K562 treated with DMSO at 1 percent for 48 hours (cell line): ENCODE results near the gene CLDN22. TPM values are rescaled to one million over a fixed set of nuclear protein-coding genes. Genes with fewer than 3 reads are reported as not detected.

Source experiments
- total RNA-seq: library from RNA; unstranded; fragments of 300-600 nt; gene quantifications from 2 replicates; pipeline ENCODE4 v1.2.3, GENCODE V29; 2022; ENCODE audit warnings: low replicate concordance; ENCODE audit errors: extremely low read depth

Gene CLDN22
- total RNA-seq = not detected in 2 replicates

GRCh38 chr4:183320211-183321059 is at the start of gene CLDN22:
CLDN22 (minus strand) TSS chr4:183320276; CDS start chr4:183320218, 58 bp downstream.

GRCh38 chr4:183322326-183322725 is 2.2 kb upstream of the CLDN22 start, which contains the start of gene CLDN24:
CLDN24 (minus strand) TSS chr4:183322426; CDS start chr4:183322426, 0 bp downstream.

Other genes starting within 250 kb of the CLDN22 start
- gene WWC2, start 221.0 kb downstream of the CLDN22 start, total RNA-seq = not detected in 2 replicates
- not detected in 2 replicates for gene CLDN24, start 2.1 kb upstream of the CLDN22 start, total RNA-seq
- not detected in 2 replicates for gene CDKN2AIP, start 124.4 kb upstream of the CLDN22 start, total RNA-seq
- gene ING2, start 184.8 kb upstream of the CLDN22 start, total RNA-seq = not detected in 2 replicates